WTC11 (cell line): ENCODE data around the gene PLXNB1. TPM values are rescaled to one million over a fixed set of nuclear protein-coding genes. Genes with fewer than 3 reads are reported as not detected.

Source experiments
- ATAC-seq: fragments of 200-7000 bp; cut with Tn5 transposase; 2 replicates; pipeline ENCODE4 v1.10.0; 2021; ENCODE audit warnings: mild to moderate bottlenecking, moderate library complexity
- CTCF ChIA-PET: fragments of 300-600 bp; sonication (Branson Sonifier 250); formaldehyde crosslinking; loops from one replicate; lab custom pipeline; 2021; ENCODE audit warnings: antibody characterized with exemption; lab: Charles Lee
- POLR2A ChIA-PET: fragments of 350-600 bp; sonication (Branson Sonifier 250); formaldehyde crosslinking; loops from one replicate; lab custom pipeline; 2021; ENCODE audit warnings: antibody characterized with exemption; lab: Charles Lee
- DNase-seq: peaks from one replicate; pipeline ENCODE4 v3.0.0; 2021; ENCODE audit warnings: low spot score
- H3K27ac Mint-ChIP-seq: 2 replicates; pipeline ENCODE4 v1.8.0; 2021; ENCODE audit warnings: mixed read lengths
- H3K27me3 Mint-ChIP-seq: 2 replicates; pipeline ENCODE4 v1.8.0; 2021; ENCODE audit warnings: low read depth, mild to moderate bottlenecking, moderate library complexity, mixed read lengths
- H3K36me3 Mint-ChIP-seq: 2 replicates; pipeline ENCODE4 v1.8.0; 2021; ENCODE audit warnings: mixed read lengths
- H3K4me1 Mint-ChIP-seq: 2 replicates; pipeline ENCODE4 v1.8.0; 2022; ENCODE audit warnings: mixed read lengths
- H3K4me3 Mint-ChIP-seq: 2 replicates; pipeline ENCODE4 v1.8.0; 2021; ENCODE audit warnings: mild to moderate bottlenecking, moderate library complexity, mixed read lengths
- H3K9me3 Mint-ChIP-seq: 2 replicates; pipeline ENCODE4 v1.8.0; 2021; ENCODE audit warnings: mixed read lengths
- CREM ChIP-seq: sonication (generic); formaldehyde crosslinking; IDR thresholded peaks from 2 replicates; pipeline ENCODE4 v1.8.1; 2022; ENCODE audit warnings: mild to moderate bottlenecking, missing genetic modification reagents, moderate library complexity
- E2F5 ChIP-seq: sonication (generic); formaldehyde crosslinking; IDR thresholded peaks from 2 replicates; pipeline ENCODE4 v1.8.1; 2022; ENCODE audit warnings: mild to moderate bottlenecking, moderate library complexity, missing genetic modification reagents
- EMX1 ChIP-seq: fragments of 250-450 bp; sonication (Bioruptor Pico); IDR thresholded peaks from 2 replicates; pipeline ENCODE4 v1.8.0; 2021; ENCODE audit warnings: mild to moderate bottlenecking
- GABPB1 ChIP-seq: sonication (generic); formaldehyde crosslinking; IDR thresholded peaks from 2 replicates; pipeline ENCODE4 v1.8.1; 2023; ENCODE audit warnings: mild to moderate bottlenecking, missing genetic modification reagents
- KAT7 ChIP-seq: sonication (generic); formaldehyde crosslinking; IDR thresholded peaks from 2 replicates; pipeline ENCODE4 v1.8.1; 2023; ENCODE audit warnings: missing genetic modification reagents, mild to moderate bottlenecking, borderline replicate concordance
- RELA ChIP-seq: sonication (generic); formaldehyde crosslinking; IDR thresholded peaks from 2 replicates; pipeline ENCODE4 v1.8.1; 2022; ENCODE audit warnings: missing genetic modification reagents, mild to moderate bottlenecking, borderline replicate concordance
- ZBTB21 ChIP-seq: sonication (generic); formaldehyde crosslinking; IDR thresholded peaks from 2 replicates; pipeline ENCODE4 v1.8.1; 2023; ENCODE audit warnings: mild to moderate bottlenecking, missing genetic modification reagents, borderline replicate concordance
- total RNA-seq: library from RNA; stranded (reverse); gene quantifications from 3 replicates; pipeline ENCODE4 v1.2.3, GENCODE V29; 2021
- TF ChIP-seq, protein P1 (sequence below): sonication (generic); formaldehyde crosslinking; IDR thresholded peaks from 2 replicates; pipeline ENCODE4 v1.8.0; 2023; ENCODE audit warnings: missing genetic modification reagents
- TF ChIP-seq, protein P2 (sequence below): fragments of 250-450 bp; sonication (Bioruptor Pico); IDR thresholded peaks from 2 replicates; pipeline ENCODE4 v1.9.0; 2021; ENCODE audit warnings: mild to moderate bottlenecking
- TF ChIP-seq, protein P3 (sequence below): fragments of 250-450 bp; sonication (Bioruptor Pico); IDR thresholded peaks from 2 replicates; pipeline ENCODE4 v1.9.0; 2021; ENCODE audit warnings: mild to moderate bottlenecking

Gene PLXNB1
- total RNA-seq, 1 experiment from 2014 or later = 143 TPM

DNA sequence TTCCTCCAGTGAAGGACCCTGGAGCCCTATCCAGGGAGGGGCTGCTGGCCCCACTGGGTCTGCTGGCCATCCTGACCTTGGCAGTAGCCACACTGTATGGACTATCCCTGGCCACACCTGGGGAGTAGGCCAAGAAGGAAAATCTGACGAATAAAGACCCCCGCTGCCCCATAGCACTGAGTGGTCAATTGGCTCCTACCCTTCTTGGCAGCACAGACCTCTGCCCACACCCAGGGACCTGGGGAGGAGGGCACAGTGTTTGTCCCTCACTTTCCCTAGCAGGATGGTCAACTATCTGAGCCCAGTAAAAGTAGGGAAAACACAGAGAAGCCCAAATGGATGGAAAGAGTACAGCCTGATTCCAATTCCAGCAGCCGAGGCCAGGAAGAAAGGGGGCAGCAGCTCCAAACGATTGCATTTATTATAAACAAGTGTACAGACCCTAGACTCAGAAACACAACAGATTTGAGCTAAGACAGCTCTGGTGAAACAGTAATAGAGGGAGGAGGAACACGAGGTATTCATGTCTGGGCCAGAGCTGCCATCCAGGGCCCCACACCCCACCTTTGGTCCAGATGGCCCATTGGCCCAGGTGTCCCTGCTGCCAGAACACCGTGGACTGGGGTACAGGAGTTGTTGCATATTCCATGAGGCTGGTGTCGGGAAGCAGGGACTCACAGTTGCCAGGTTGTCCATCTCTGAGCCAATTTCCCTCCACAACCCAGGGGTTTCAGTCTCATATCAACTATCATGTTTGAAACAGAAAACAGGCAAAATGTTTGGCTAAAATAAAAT is 37.8 kb upstream of the PLXNB1 start:
- no peaks in the 10 kb centered on the region for H3K27me3 Mint-ChIP-seq
- peak overlapping the region; percentile 64 for H3K27ac Mint-ChIP-seq
- TF ChIP-seq RELA (CRISPR knock-in tag) (no peak), E2F5 (CRISPR knock-in tag) (no peak), GABPB1 (CRISPR knock-in tag) (no peak)
- TF ChIP-seq, protein P1, sequence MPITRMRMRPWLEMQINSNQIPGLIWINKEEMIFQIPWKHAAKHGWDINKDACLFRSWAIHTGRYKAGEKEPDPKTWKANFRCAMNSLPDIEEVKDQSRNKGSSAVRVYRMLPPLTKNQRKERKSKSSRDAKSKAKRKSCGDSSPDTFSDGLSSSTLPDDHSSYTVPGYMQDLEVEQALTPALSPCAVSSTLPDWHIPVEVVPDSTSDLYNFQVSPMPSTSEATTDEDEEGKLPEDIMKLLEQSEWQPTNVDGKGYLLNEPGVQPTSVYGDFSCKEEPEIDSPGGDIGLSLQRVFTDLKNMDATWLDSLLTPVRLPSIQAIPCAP (CRISPR knock-in tag) = no peak
- TF ChIP-seq, protein P2, sequence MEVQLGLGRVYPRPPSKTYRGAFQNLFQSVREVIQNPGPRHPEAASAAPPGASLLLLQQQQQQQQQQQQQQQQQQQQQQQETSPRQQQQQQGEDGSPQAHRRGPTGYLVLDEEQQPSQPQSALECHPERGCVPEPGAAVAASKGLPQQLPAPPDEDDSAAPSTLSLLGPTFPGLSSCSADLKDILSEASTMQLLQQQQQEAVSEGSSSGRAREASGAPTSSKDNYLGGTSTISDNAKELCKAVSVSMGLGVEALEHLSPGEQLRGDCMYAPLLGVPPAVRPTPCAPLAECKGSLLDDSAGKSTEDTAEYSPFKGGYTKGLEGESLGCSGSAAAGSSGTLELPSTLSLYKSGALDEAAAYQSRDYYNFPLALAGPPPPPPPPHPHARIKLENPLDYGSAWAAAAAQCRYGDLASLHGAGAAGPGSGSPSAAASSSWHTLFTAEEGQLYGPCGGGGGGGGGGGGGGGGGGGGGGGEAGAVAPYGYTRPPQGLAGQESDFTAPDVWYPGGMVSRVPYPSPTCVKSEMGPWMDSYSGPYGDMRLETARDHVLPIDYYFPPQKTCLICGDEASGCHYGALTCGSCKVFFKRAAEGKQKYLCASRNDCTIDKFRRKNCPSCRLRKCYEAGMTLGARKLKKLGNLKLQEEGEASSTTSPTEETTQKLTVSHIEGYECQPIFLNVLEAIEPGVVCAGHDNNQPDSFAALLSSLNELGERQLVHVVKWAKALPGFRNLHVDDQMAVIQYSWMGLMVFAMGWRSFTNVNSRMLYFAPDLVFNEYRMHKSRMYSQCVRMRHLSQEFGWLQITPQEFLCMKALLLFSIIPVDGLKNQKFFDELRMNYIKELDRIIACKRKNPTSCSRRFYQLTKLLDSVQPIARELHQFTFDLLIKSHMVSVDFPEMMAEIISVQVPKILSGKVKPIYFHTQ (CRISPR knock-in tag) = no peak
- TF ChIP-seq, protein P3, sequence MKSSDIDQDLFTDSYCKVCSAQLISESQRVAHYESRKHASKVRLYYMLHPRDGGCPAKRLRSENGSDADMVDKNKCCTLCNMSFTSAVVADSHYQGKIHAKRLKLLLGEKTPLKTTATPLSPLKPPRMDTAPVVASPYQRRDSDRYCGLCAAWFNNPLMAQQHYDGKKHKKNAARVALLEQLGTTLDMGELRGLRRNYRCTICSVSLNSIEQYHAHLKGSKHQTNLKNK (CRISPR knock-in tag) = no peak
- ChIA-PET CTCF (interaction anchor here (1.1 to 2.8 kb wide), 5 partner anchors 32 to 169 kb away, joined by 4 to 13 read pairs (median 9); no protein-coding TSS in a partner anchor), POLR2A (interaction anchor here (0.6 to 1.7 kb wide), 2 partner anchors 7 to 21 kb away, joined by 3 to 7 read pairs; partner anchors contain the start of gene ATRIP)
- peaks cover 19% of the 10 kb centered on the region; the same call in 1 of the 2 replicates for H3K36me3 Mint-ChIP-seq
- no peak for DNase-seq
- ATAC-seq = no peak
- peaks cover 21% of the 10 kb centered on the region for H3K4me1 Mint-ChIP-seq
- H3K4me3 Mint-ChIP-seq = no peak overlapping the region
- no peaks in the 10 kb centered on the region for H3K9me3 Mint-ChIP-seq

GRCh38 chr3:48467110-48467454 is 37.2 kb upstream of the PLXNB1 start:
- no peak overlapping the region for H3K4me3 Mint-ChIP-seq
- peaks cover 21% of the 10 kb centered on the region for H3K4me1 Mint-ChIP-seq
- CTCF ChIA-PET = interaction anchor here (1.1 to 2.2 kb wide), 4 partner anchors 31 to 169 kb away, joined by 4 to 13 read pairs (median 10); no protein-coding TSS in a partner anchor
- no peaks in the 10 kb centered on the region for H3K27me3 Mint-ChIP-seq
- ATAC-seq = no peak
- DNase-seq = no peak
- no peak for TF ChIP-seq EMX1 (CRISPR knock-in tag)
- no peak for TF ChIP-seq KAT7 (CRISPR knock-in tag)
- TF ChIP-seq CREM (CRISPR knock-in tag) = no peak
- peaks cover 19% of the 10 kb centered on the region; the same call in 1 of the 2 replicates for H3K36me3 Mint-ChIP-seq
- peak overlapping the region; percentile 97 for H3K27ac Mint-ChIP-seq
- H3K9me3 Mint-ChIP-seq = no peaks in the 10 kb centered on the region
- POLR2A ChIA-PET = interaction anchor here (0.6 to 1.7 kb wide), 4 partner anchors 8 to 81 kb away, joined by 3 to 7 read pairs (median 3); partner anchors contain the start of gene ATRIP

DNA sequence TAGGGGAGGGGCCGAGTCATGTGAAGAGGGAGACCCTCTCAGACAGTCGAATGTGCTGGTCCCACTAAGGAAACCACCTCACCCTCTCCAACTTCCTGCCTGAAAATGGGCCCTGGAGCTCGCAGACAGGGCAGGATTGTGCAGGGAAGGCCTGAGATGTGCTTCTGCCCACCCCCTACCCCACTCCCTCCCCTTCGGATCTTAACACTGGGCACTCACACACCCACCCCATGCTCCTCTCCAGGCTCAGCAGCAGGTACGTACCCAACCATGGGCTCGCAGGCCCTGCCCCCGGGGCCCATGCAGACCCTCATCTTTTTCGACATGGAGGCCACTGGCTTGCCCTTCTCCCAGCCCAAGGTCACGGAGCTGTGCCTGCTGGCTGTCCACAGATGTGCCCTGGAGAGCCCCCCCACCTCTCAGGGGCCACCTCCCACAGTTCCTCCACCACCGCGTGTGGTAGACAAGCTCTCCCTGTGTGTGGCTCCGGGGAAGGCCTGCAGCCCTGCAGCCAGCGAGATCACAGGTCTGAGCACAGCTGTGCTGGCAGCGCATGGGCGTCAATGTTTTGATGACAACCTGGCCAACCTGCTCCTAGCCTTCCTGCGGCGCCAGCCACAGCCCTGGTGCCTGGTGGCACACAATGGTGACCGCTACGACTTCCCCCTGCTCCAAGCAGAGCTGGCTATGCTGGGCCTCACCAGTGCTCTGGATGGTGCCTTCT is 36.7 kb upstream of the PLXNB1 start:
- ChIA-PET CTCF (interaction anchor here (0.8 to 3.0 kb wide), 8 partner anchors 8 to 170 kb away, joined by 4 to 23 read pairs (median 10); partner anchors contain the start of gene PFKFB4), POLR2A (interaction anchor here (0.6 to 1.7 kb wide), 4 partner anchors 8 to 82 kb away, joined by 3 to 7 read pairs (median 3); partner anchors contain the start of gene ATRIP)
- peaks cover 19% of the 10 kb centered on the region; the same call in 1 of the 2 replicates for H3K36me3 Mint-ChIP-seq

More for the DNA sequence above, 36.7 kb upstream of the PLXNB1 start:
- no peak for ATAC-seq
- H3K27ac Mint-ChIP-seq = peak overlapping the region; percentile 97
- no peaks in the 10 kb centered on the region for H3K9me3 Mint-ChIP-seq
- H3K4me3 Mint-ChIP-seq = no peak overlapping the region
- no peak for DNase-seq
- no peak for TF ChIP-seq ZBTB21
- H3K27me3 Mint-ChIP-seq = no peaks in the 10 kb centered on the region
- peaks cover 21% of the 10 kb centered on the region for H3K4me1 Mint-ChIP-seq
